IPS-NIHi11 (cell line): ENCODE results near the gene DENND1B.
"Not testable (repeated sequence)": the region's sequence is repeated elsewhere in the genome, so short reads cannot be mapped to it uniquely, and the experiment has no call there.

ENCODE experiments used
- DNase-seq: peaks from one replicate; pipeline ENCODE4 v3.0.0; 2012; ENCODE audit warnings: mixed read lengths, low spot score

Gene DENND1B

GRCh38 chr1:197622371-197622770 lies 152.9 kb downstream of the DENND1B start:
- DNase-seq, result no peak

GRCh38 chr1:197621761-197622160 lies 153.5 kb downstream of the DENND1B start:
- no peak for DNase-seq

- no peak for DNase-seq
Measured at GRCh38 chr1:197620714-197621163, 154.5 kb downstream of the DENND1B start.

GRCh38 chr1:197619008-197619640 lies 156.2 kb downstream of the DENND1B start:
- no peak for DNase-seq

GRCh38 chr1:197618061-197618460 lies 157.2 kb downstream of the DENND1B start:
- DNase-seq, result no peak

- DNase-seq, result no peak
Measured at GRCh38 chr1:197615693-197616011, 159.6 kb downstream of the DENND1B start.

GRCh38 chr1:197614916-197615692 lies 160.2 kb downstream of the DENND1B start:
- peak; percentile 37 for DNase-seq

- no peak for DNase-seq
Measured at GRCh38 chr1:197606168-197606845, 169.0 kb downstream of the DENND1B start.

- no peak for DNase-seq
Measured at GRCh38 chr1:197604302-197604701, 171.0 kb downstream of the DENND1B start.

- DNase-seq, result no peak
Measured at GRCh38 chr1:197600751-197601150, 174.5 kb downstream of the DENND1B start.

- no peak for DNase-seq
Measured at GRCh38 chr1:197599789-197600188, 175.5 kb downstream of the DENND1B start.

GRCh38 chr1:197598935-197599334 lies 176.3 kb downstream of the DENND1B start:
- no peak for DNase-seq

- DNase-seq, result no peak
Measured at GRCh38 chr1:197595304-197595904, 179.9 kb downstream of the DENND1B start.

- no peak for DNase-seq
Measured at GRCh38 chr1:197590687-197591086, 184.6 kb downstream of the DENND1B start.

- no peak for DNase-seq
Measured at GRCh38 chr1:197585809-197586208, 189.5 kb downstream of the DENND1B start.

- no peak for DNase-seq
Measured at GRCh38 chr1:197577580-197577979, 197.7 kb downstream of the DENND1B start.

- not testable (repeated sequence) for DNase-seq
Measured at GRCh38 chr1:197575531-197575930, 199.7 kb downstream of the DENND1B start.

- no peak for DNase-seq
Measured at GRCh38 chr1:197572169-197572568, 203.1 kb downstream of the DENND1B start.

- DNase-seq, result no peak
Measured at GRCh38 chr1:197567442-197567841, 207.8 kb downstream of the DENND1B start.

- DNase-seq, result no peak
Measured at GRCh38 chr1:197561041-197561440, 214.2 kb downstream of the DENND1B start.

GRCh38 chr1:197559655-197560054 lies 215.6 kb downstream of the DENND1B start:
- no peak for DNase-seq

- DNase-seq, result no peak
Measured at GRCh38 chr1:197559244-197559643, 216.0 kb downstream of the DENND1B start.

- no peak for DNase-seq
Measured at GRCh38 chr1:197557302-197557701, 218.0 kb downstream of the DENND1B start.
